ENCODE measurements around the gene ATG16L1.

- TF ChIP-seq, protein P1, sequence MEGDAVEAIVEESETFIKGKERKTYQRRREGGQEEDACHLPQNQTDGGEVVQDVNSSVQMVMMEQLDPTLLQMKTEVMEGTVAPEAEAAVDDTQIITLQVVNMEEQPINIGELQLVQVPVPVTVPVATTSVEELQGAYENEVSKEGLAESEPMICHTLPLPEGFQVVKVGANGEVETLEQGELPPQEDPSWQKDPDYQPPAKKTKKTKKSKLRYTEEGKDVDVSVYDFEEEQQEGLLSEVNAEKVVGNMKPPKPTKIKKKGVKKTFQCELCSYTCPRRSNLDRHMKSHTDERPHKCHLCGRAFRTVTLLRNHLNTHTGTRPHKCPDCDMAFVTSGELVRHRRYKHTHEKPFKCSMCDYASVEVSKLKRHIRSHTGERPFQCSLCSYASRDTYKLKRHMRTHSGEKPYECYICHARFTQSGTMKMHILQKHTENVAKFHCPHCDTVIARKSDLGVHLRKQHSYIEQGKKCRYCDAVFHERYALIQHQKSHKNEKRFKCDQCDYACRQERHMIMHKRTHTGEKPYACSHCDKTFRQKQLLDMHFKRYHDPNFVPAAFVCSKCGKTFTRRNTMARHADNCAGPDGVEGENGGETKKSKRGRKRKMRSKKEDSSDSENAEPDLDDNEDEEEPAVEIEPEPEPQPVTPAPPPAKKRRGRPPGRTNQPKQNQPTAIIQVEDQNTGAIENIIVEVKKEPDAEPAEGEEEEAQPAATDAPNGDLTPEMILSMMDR (conservative IDR thresholded peaks at IDR 0.05 in 1 of 2, IDR thresholded peaks at IDR 0.05 in 1 of 2; ENCODE audit: extremely low read depth in 1 of 2, insufficient read depth in 1 of 2, low read depth in 1 of 2, low read length in 2 of 2), result no peak
- TF ChIP-seq EZH2 (IDR thresholded peaks at IDR 0.05; ENCODE audit: borderline replicate concordance, low read length), result no peak
Observed at GRCh38 chr2:233213975-233214374, 37.5 kb upstream of the ATG16L1 start.

Data from mammary epithelial cell (primary cell).